ENCODE results near the gene MROH9.
"Not testable (repeated sequence)": the region's sequence is repeated elsewhere in the genome, so short reads cannot be mapped to it uniquely, and the experiment has no call there.

The MROH9 gene

GRCh38 chr1:170935231-170935630, at the start of gene MROH9:
Gene MROH9 (plus strand): TSS chr1:170935534. CDS start chr1:170945557, 10,023 bp downstream.
- no peak for DNase-seq

GRCh38 chr1:170885551-170885950, 49.8 kb upstream of the MROH9 start:
- no peak for DNase-seq

GRCh38 chr1:170886460-170886859, 48.9 kb upstream of the MROH9 start:
- no peak for DNase-seq

GRCh38 chr1:170887726-170888125, 47.6 kb upstream of the MROH9 start:
- DNase-seq, result no peak

GRCh38 chr1:170891872-170892271, 43.5 kb upstream of the MROH9 start:
- no peak for DNase-seq

GRCh38 chr1:170893655-170894297, 41.6 kb upstream of the MROH9 start:
- DNase-seq, result no peak

GRCh38 chr1:170903961-170904360, 31.4 kb upstream of the MROH9 start:
- no peak for DNase-seq

- DNase-seq, result no peak
These were observed 26.4 kb upstream of the MROH9 start for GRCh38 chr1:170908942-170909341.

GRCh38 chr1:170910273-170910672, 25.1 kb upstream of the MROH9 start:
- DNase-seq, result no peak

- no peak for DNase-seq
These were observed 18.0 kb upstream of the MROH9 start for GRCh38 chr1:170917373-170917772.

GRCh38 chr1:170924656-170925055, 10.7 kb upstream of the MROH9 start:
- DNase-seq, result not testable (repeated sequence)

GRCh38 chr1:170927955-170928840, 7.1 kb upstream of the MROH9 start:
- DNase-seq, result no peak

GRCh38 chr1:170929412-170929834, 5.9 kb upstream of the MROH9 start:
- no peak for DNase-seq

- DNase-seq, result peak; percentile 56
These were observed 5.3 kb upstream of the MROH9 start for GRCh38 chr1:170929835-170930554.

GRCh38 chr1:170931650-170932049, 3.7 kb upstream of the MROH9 start:
- no peak for DNase-seq

GRCh38 chr1:170932236-170932635, 3.1 kb upstream of the MROH9 start:
- DNase-seq, result no peak

GRCh38 chr1:170938281-170938680, 2.9 kb downstream of the MROH9 start:
- DNase-seq, result no peak

- DNase-seq, result no peak
These were observed 4.1 kb downstream of the MROH9 start for GRCh38 chr1:170939476-170939875.

GRCh38 chr1:170951744-170952143, 16.4 kb downstream of the MROH9 start:
- not testable (repeated sequence) for DNase-seq

- DNase-seq, result no peak
These were observed 24.1 kb downstream of the MROH9 start for GRCh38 chr1:170959385-170959784.

- no peak for DNase-seq
These were observed 29.2 kb downstream of the MROH9 start for GRCh38 chr1:170964506-170964905.

GRCh38 chr1:170967042-170967910, 31.9 kb downstream of the MROH9 start:
- DNase-seq, result peak; percentile 5

GRCh38 chr1:170970256-170970655, 34.9 kb downstream of the MROH9 start:
- DNase-seq, result no peak
